Jurkat, Clone E6-1 (cell line): ENCODE measurements around the gene UBE2J2.
A peak's percentile ranks its signal among the peaks of the same experiment; 100 is the strongest.

ENCODE experiments used
- DNase-seq: peaks from one replicate; pipeline ENCODE4 v3.0.0-alpha.2; 2011; ENCODE audit warnings: low read depth, low spot score
- H3K4me3 ChIP-seq: 2 replicates; pipeline ENCODE4 v1.5.1; 2011; ENCODE audit warnings: mild to moderate bottlenecking, low read length, control low read depth, moderate library complexity

The UBE2J2 gene

GRCh38 chr1:1235016-1235744 is 38.5 kb downstream of the UBE2J2 start:
- no peak overlapping the region for H3K4me3 ChIP-seq
- DNase-seq = no peak

GRCh38 chr1:1234180-1234808 is 39.4 kb downstream of the UBE2J2 start:
- no peak for DNase-seq
- H3K4me3 ChIP-seq = no peak overlapping the region

GRCh38 chr1:1233567-1233892 is 40.1 kb downstream of the UBE2J2 start:
- DNase-seq = no peak
- H3K4me3 ChIP-seq = no peak overlapping the region

GRCh38 chr1:1232796-1233566 is 40.7 kb downstream of the UBE2J2 start:
- no peak for DNase-seq
- peak overlapping the region; percentile 54 for H3K4me3 ChIP-seq

GRCh38 chr1:1232208-1232795 is 41.4 kb downstream of the UBE2J2 start, which contains the start of gene B3GALT6:
Gene B3GALT6, plus strand, starts transcription at chr1:1232237. Its CDS starts 42 bp downstream, at chr1:1232279.
- H3K4me3 ChIP-seq = peak within 1 kb of the TSS; percentile 96
- DNase-seq = no peak

GRCh38 chr1:1231400-1232207 is 42.0 kb downstream of the UBE2J2 start, which contains the start of gene SDF4:
Gene SDF4, minus strand, starts transcription at chr1:1232001. Its CDS starts 3,229 bp downstream, at chr1:1228772.
- DNase-seq = peak; percentile 92
- peak within 1 kb of the TSS; percentile 96 for H3K4me3 ChIP-seq

DNA sequence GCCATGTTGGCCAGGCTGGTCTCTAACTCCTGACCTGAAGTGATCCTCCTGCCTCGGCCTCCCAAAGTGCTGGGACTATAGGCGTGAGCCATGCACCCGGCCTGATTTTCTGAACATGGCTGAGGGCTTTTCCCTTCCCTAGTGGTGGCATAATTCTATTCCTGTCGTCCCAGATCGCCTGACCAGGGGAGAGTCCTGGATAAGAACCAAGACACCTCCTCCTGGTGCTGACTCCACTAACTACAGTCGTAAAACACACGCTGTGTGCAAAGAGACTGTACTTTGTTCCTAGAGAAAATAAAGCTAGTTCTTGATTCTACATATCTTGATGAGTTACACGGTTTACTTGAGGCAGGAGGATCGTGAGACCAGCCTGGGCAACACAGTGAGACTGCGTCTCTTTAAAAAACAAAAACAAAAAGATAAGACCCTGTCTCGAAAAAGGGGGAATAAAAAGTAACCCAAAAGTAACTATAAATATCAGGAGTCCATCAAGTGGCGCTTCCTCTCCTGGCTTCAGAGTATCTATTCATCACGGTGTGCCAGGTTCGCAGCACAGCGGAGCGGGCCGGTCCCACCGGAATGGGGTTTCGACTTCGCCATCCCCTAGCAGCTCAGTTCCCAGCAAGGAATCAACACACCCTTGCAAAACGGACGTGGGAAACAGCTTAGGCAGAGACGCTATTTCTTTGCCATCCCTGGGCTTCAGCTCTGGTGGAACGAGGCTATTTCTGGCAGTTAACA is 42.8 kb downstream of the UBE2J2 start:
- peak overlapping the region; percentile 96 for H3K4me3 ChIP-seq
- no peak for DNase-seq

DNA sequence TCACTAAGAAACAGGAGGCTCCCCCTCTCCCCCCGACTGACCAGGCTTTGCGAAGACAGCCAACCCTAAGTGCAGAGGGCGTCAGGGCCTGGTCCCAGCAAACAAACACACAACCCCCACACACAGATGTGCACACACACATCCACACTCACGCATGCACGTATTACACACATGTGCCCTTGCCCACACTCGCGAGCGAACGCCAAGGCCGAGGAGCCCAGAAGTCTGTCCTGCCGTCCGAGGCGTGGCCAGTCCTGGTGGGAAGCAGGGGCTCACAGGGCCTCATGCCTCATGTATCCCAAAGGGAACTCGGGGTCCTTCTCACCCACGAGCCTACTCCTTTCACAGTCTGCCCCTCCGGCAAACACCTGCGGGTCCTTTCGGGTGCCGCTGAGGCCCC is 43.9 kb downstream of the UBE2J2 start:
- DNase-seq = no peak
- H3K4me3 ChIP-seq = no peak overlapping the region

DNA sequence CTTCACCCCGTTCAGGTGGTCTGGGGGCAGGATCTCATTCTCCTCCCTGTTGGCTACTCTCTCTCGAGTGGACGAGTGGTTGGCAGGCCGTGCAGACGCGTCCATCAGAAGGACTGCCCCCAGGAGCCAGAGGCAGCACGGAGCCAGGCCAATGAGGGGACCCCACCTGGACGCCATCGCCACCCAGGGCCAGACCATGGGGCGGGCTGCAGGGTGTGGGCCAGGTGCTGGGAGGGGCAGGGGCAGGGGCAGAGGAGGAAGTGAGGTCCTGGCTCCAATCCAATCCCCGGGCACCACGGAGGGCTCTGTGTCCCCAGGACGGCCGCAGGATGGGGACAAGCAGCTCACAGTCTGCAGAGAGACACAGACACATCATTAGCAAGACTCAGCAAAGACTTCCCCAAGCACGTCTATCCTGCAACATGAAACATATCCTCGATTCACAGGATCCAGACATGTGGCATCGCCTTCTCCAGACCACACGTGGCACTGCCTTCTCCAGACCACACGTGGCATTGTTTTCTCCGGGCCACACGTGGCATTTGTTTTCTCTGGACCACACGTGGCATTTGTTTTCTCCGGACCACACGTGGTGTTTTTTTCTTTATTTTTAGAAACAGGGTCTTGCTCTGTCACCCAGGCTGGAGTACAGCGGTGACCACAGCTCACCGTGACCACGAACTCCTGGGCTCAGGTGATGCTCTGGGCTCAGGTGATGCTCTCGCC is 44.9 kb downstream of the UBE2J2 start:
- H3K4me3 ChIP-seq = no peak overlapping the region
- DNase-seq = no peak

DNA sequence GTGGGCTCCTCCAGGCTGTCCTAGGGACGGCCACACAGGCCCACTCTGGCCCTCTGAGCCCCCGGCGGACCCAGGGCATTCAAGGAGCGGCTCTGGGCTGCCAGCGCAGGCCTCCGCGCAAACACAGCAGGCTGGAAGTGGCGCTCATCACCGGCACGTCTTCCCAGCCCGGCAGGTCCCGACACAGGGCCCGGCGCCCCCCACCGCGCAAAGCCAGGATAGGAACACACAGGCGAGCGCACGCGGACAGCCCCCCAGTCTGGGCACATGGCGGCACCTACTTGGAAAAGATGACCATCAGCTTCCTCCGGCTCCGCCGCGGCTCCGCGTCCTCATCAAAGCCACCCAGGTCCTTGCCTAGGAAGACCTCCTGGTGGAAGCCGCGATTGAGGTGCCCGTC is 45.5 kb downstream of the UBE2J2 start:
- no peak for DNase-seq

DNA sequence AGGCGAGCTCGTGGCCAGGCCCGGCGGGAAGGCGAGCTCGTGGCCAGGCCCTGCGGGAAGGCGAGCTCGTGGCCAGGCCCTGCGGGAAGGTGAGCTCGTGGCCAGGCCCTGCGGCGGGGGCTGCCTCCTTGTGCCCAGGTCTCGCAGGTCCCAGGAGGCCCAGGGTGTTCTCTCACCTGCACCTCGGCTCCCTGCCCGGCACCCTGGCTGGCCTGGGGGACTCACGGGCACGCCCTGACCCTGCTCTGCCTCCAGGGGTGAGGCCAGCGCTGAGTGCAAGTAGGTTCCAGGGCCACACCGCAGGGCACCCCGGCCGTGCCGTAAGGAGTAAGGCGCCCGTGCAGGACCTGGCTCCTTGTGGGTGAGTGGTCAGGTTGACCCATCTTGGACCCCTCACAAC is 46.3 kb downstream of the UBE2J2 start:
- DNase-seq = no peak

More for the DNA sequence above, 45.5 kb downstream of the UBE2J2 start:
- H3K4me3 ChIP-seq = no peak overlapping the region

GRCh38 chr1:1226566-1227362 is 46.9 kb downstream of the UBE2J2 start:
- no peak overlapping the region for H3K4me3 ChIP-seq
- DNase-seq = no peak

More for the DNA sequence above, 46.3 kb downstream of the UBE2J2 start:
- no peak overlapping the region for H3K4me3 ChIP-seq

DNA sequence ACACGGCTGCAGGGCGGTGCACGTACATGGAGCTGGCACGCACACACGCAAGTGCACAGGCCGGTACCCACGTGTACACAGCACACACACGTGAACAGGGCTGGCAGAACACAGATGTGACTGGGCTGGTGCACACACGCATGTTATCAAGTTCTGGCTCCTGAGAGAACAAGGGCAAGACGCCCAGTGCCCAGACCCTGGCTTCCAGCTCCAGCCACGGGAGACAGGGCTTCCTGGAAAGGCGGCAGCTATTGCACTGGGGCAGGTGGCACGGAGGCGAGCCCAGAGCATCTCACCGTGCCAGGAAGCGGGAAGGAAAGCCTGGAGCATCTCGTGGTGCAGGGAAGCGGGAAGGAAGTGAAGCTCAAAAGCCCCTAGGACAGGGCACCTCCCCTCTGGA is 47.7 kb downstream of the UBE2J2 start:
- no peak overlapping the region for H3K4me3 ChIP-seq
- no peak for DNase-seq

GRCh38 chr1:1225238-1225845 is 48.3 kb downstream of the UBE2J2 start:
- no peak overlapping the region for H3K4me3 ChIP-seq
- no peak for DNase-seq

DNA sequence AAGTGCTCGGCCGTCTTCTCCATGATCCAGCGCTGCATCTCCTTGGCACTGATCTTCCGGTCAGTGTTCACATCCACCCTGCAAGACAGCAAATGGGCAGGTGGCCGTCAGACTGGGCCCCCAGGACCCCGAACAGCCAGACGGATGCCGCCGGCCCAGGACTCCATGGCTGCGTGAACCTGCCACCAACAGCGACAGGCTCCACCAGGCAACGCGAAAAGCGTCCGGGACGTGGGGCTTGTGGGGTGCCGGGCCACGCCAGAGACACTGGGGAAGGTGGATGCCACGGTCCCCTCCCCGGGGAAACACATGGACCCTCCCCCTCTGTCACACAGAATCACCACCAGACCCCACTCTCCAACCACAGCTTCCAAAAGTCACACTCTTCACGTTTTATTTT is 49.8 kb downstream of the UBE2J2 start:
- no peak for DNase-seq
- H3K4me3 ChIP-seq = no peak overlapping the region

DNA sequence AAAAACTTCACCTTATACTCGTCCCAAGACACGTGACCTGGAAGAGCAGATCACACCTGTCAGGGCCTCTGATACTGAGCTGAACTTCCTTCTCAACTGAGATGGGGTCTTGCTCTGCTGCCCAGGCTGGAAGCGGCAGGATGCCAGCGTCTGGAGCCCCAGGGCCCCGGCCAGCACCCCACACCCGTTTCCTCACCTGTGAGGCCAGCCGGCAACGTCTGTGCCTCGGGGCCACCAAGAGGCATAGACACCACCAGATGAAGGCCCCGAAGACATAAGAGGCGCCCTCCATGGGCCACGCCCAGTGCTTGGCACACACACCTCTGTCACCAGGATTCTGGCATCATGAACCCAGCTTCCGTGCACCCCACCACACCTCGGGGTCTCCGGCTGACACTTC is 50.3 kb downstream of the UBE2J2 start:
- no peak for DNase-seq
- H3K4me3 ChIP-seq = no peak overlapping the region
